Vagina (tissue), 2 donors: Measurements from ENCODE around the gene ADAP1. TPM values are rescaled to one million over a fixed set of nuclear protein-coding genes. Genes with fewer than 3 reads are reported as not detected.
A peak's percentile ranks its signal among the peaks of the same experiment; 100 is the strongest.

Experiments
- DNase-seq, 2 donors: peaks; one replicate each; pipeline ENCODE4 v3.0.0-alpha.2; 2017; ENCODE audit errors: extremely low spot score in 2 of 2
- H3K27ac ChIP-seq: fragments of 200-600 bp; sonication (generic); one replicate; pipeline ENCODE4 v1.5.1; 2019
- H3K27me3 ChIP-seq: fragments of 200-600 bp; sonication (generic); one replicate; pipeline ENCODE4 v1.5.1; 2019
- H3K36me3 ChIP-seq, 2 donors: fragments of 200-600 bp; sonication (generic); one replicate each; pipeline ENCODE4 v1.5.1; 2017 to 2019
- H3K4me1 ChIP-seq: fragments of 200-600 bp; sonication (generic); one replicate; pipeline ENCODE4 v1.5.1; 2019
- H3K4me3 ChIP-seq, 2 donors: fragments of 200-600 bp; sonication (generic); 1 replicate in 1 of 2; 2 replicates in 1 of 2; pipeline ENCODE4 v1.5.1; 2016 to 2019
- H3K9me3 ChIP-seq: fragments of 200-600 bp; sonication (generic); one replicate; pipeline ENCODE4 v1.5.1; 2019
- POLR2A ChIP-seq, 2 donors: fragments of 450-650 bp; IDR thresholded peaks; one replicate each; pipeline ENCODE4 v1.6.1; 2017; ENCODE audit warnings: antibody characterized with exemption in 2 of 2, mild to moderate bottlenecking in 2 of 2, moderate library complexity in 2 of 2
- POLR2AphosphoS5 ChIP-seq, 2 donors: sonication (generic); formaldehyde crosslinking; IDR thresholded peaks; one replicate each; pipeline ENCODE4 v1.9.0; 2017; ENCODE audit warnings: antibody characterized with exemption in 2 of 2, mild to moderate bottlenecking in 2 of 2, low read depth in 1 of 2; ENCODE audit not compliant: insufficient read depth in 1 of 2
- intact Hi-C: fragments of 100-400 bp; cut with DNase I; formaldehyde crosslinking; loops from one replicate; pipeline ENCODE4 v1.15.1; 2023
- total RNA-seq: library from RNA; depleted of rRNA; stranded (reverse); fragments of >200 nt; gene quantifications from one replicate; pipeline ENCODE4 v1.2.3, GENCODE V29; 2016
- TF ChIP-seq, protein P1 (sequence below), 3 experiments: fragments of 450-650 bp in 2 of 3; fragments of 200-600 bp in 1 of 3; sonication (generic) in 1 of 3; IDR thresholded peaks; one replicate each; pipeline ENCODE4 v1.5.1; 2017 to 2019; ENCODE audit warnings: antibody characterized with exemption in 3 of 3, mild to moderate bottlenecking in 2 of 3, moderate library complexity in 2 of 3

Gene ADAP1
- total RNA-seq, 1 donor from 2014 or later = 4.2 TPM

DNA sequence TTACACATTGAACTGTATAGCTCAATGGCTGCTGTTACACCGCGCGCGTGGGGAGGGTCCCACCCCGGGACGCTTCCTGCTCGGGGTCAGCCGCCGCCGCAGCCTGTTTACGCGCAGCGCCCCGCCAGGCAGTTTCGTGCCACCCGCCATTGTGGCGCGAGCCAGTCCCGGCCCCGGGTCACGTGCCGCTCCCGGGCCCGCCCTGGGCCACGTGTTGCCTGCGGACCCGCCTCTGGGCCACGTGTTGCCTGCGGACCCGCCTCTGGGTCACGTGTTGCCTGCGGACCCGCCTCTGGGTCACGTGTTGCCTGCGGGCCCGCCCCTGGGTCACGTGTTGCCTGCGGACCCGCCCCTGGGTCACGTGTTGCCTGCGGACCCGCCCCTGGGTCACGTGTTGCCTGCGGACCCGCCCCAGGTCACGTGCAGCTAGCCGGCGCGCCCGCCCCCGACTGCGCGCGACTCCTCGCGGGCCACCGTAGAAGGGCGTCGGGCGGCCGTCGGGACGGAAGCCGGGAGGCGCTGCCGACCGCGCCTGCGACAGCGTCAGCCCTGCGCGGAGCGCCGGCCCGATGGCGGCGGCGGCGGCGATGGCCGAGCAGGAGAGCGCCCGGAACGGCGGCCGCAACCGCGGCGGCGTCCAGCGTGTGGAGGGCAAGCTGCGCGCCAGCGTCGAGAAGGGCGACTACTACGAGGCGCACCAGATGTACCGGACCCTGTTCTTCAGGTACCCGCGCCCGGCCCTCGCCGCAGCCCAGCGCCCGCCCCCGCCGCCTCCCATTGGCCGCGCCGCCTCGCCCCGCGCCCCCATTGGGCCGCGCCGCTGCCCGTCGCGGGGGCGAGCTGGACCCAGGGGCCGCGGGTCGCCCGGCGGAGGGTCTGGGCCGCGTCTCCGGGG, 78.2 kb downstream of the ADAP1 start, which contains the start of gene GET4:
TSS of gene GET4 (plus strand) at position 478 of the 895 bp plus-strand sequence. CDS start at position 570, 92 bp downstream.
- Histone ChIP-seq H3K27ac (peak within 1 kb of the TSS; percentile 91), H3K4me3 (peak within 1 kb of the TSS; percentile 82 to 88), H3K4me1 (peaks cover 43% of the 10 kb centered on the region), H3K27me3 (no peaks in the 10 kb centered on the region), H3K36me3 (peaks cover 0 to 19% of the 10 kb centered on the region in 2 donors), H3K9me3 (no peaks in the 10 kb centered on the region)
- intact Hi-C loops = loop anchor here (10.0 kb wide), 1 partner anchor 552 kb away; no protein-coding TSS in a partner anchor
- TF ChIP-seq, protein P1, sequence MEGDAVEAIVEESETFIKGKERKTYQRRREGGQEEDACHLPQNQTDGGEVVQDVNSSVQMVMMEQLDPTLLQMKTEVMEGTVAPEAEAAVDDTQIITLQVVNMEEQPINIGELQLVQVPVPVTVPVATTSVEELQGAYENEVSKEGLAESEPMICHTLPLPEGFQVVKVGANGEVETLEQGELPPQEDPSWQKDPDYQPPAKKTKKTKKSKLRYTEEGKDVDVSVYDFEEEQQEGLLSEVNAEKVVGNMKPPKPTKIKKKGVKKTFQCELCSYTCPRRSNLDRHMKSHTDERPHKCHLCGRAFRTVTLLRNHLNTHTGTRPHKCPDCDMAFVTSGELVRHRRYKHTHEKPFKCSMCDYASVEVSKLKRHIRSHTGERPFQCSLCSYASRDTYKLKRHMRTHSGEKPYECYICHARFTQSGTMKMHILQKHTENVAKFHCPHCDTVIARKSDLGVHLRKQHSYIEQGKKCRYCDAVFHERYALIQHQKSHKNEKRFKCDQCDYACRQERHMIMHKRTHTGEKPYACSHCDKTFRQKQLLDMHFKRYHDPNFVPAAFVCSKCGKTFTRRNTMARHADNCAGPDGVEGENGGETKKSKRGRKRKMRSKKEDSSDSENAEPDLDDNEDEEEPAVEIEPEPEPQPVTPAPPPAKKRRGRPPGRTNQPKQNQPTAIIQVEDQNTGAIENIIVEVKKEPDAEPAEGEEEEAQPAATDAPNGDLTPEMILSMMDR (IDR thresholded peaks at IDR 0.05) = no peak
- TF ChIP-seq POLR2AphosphoS5 (IDR thresholded peaks at IDR 0.05; ENCODE audit: insufficient read depth in 1 of 2, low read depth in 1 of 2) (peak; percentile 66 to 84), POLR2A (IDR thresholded peaks at IDR 0.05) (peak in 1 of 2 donors; percentile 77)
- DNase-seq = peak in 1 of 2 donors; percentile 95

DNA sequence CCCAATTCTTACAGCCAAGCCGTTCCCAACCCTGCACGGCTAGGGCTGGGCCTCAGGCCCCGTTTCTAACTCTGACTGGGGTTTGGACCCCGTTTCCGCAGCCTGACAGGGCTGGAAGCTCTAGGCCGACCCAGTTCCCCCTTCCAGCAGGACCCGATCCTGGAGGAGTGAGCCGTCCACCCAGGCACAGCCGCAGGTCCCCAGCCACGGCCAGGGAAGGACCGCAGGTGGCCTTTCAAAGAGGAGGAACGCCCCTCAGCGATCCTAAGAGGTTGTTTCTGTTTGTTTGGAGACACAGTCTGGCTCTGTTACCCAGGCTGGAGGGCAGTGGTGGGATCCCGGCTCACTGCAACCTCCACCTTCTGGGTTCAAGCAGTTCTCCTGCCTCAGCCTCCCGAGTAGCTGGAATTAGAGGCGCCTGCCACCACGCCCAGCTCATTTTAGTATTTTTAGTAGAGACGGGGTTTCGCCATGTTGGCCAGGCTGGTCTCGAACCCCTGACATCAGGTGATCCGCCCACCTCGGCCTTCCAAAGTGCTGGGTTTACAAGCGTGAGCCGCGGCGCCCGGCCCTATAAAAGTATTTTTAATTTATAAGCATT, 78.9 kb downstream of the ADAP1 start:
- peaks cover 0 to 25% of the 10 kb centered on the region in 2 donors for H3K36me3 ChIP-seq
- H3K4me1 ChIP-seq = peaks cover 43% of the 10 kb centered on the region
- TF ChIP-seq POLR2AphosphoS5 (IDR thresholded peaks at IDR 0.05; ENCODE audit: insufficient read depth in 1 of 2, low read depth in 1 of 2) (no peak), POLR2A (IDR thresholded peaks at IDR 0.05) (no peak)
- TF ChIP-seq, protein P1 (IDR thresholded peaks at IDR 0.05) = no peak
- H3K4me3 ChIP-seq = peak overlapping the region; percentile 51 to 82
- DNase-seq = peak in 1 of 2 donors; percentile 92
- intact Hi-C loops = loop anchor here (10.0 kb wide), 1 partner anchor 551 kb away; no protein-coding TSS in a partner anchor
- H3K27ac ChIP-seq = peak overlapping the region; percentile 91
- no peaks in the 10 kb centered on the region for H3K27me3 ChIP-seq
- no peaks in the 10 kb centered on the region for H3K9me3 ChIP-seq

DNA sequence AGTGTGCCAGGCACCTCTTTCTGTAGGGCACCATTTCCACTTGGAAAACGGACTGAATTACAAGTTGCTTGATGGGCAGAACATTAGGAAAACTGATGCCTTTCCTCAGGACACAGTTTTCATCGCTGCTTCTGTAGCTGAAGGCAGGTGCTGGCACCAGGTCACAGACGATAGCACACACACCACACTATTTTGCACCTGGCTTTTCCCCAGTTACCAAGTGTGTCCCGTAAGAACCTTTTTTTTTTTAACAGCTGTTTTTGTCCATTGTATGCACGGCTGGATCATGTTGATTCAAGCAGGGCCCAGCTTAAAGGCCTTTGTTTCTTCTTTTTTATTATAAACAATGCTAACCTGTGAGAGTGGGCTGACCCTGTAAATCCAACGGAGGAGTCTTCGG, 79.4 kb downstream of the ADAP1 start:
- no peak overlapping the region for H3K4me3 ChIP-seq
- no peak for DNase-seq
- TF ChIP-seq, protein P1 (IDR thresholded peaks at IDR 0.05) = no peak
- TF ChIP-seq POLR2AphosphoS5 (IDR thresholded peaks at IDR 0.05; ENCODE audit: insufficient read depth in 1 of 2, low read depth in 1 of 2) (no peak), POLR2A (IDR thresholded peaks at IDR 0.05) (no peak)
- peaks cover 43% of the 10 kb centered on the region for H3K4me1 ChIP-seq
- peak overlapping the region; percentile 91 for H3K27ac ChIP-seq
- no peaks in the 10 kb centered on the region for H3K9me3 ChIP-seq
- intact Hi-C loops = loop anchor here (10.0 kb wide), 1 partner anchor 550 kb away; no protein-coding TSS in a partner anchor
- peaks cover 0 to 31% of the 10 kb centered on the region in 2 donors for H3K36me3 ChIP-seq
- no peaks in the 10 kb centered on the region for H3K27me3 ChIP-seq

DNA sequence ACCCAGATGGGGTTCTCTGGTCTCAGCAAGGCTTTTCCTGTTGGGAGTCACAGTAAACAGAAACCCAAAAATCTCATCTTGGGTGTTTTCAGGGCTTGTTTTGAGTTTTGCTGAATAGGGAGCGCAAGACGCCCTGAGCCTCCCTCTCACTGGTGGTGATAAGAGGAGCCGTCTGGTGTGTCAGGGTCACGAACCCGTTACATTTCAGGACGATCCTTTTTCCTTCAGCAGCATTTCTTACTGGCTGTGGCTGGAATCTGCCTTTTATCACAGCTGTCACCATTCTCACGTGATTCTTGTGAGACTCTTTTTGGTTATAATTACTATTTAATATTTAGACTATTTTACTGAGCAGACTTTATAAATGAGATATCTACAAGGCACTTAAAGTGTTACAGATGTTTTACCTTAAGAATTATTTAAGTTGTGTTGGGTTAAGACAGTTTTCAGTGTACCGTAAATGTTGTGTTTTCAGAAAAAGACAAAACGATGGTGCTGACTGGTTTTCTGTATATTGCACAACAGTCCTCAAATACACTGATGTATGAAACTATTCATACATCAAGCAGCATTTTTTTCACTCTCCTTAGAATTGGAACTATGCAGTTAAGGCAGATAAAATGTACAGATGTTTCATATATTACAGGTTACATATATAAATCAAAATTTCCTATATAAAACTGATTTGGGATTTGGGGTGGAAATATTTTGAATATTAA, 80.3 kb downstream of the ADAP1 start:
- TF ChIP-seq POLR2A (IDR thresholded peaks at IDR 0.05) (no peak), POLR2AphosphoS5 (IDR thresholded peaks at IDR 0.05; ENCODE audit: insufficient read depth in 1 of 2, low read depth in 1 of 2) (no peak)
- TF ChIP-seq, protein P1 (IDR thresholded peaks at IDR 0.05) = no peak
- DNase-seq = no peak
- H3K27ac ChIP-seq = peak overlapping the region; percentile 91
- no peak overlapping the region for H3K4me3 ChIP-seq
- no peaks in the 10 kb centered on the region for H3K9me3 ChIP-seq
- intact Hi-C loops = loop anchor here (10.0 kb wide), 1 partner anchor 549 kb away; no protein-coding TSS in a partner anchor
- H3K27me3 ChIP-seq = no peaks in the 10 kb centered on the region
- H3K4me1 ChIP-seq = peaks cover 39% of the 10 kb centered on the region
- H3K36me3 ChIP-seq = peaks cover 0 to 38% of the 10 kb centered on the region in 2 donors
